H9 (cell line): ENCODE results near the gene GOLGA6A. TPM values are rescaled to one million over a fixed set of nuclear protein-coding genes. Genes with fewer than 3 reads are reported as not detected.
A peak's percentile ranks its signal among the peaks of the same experiment; 100 is the strongest.

Source experiments
- DNase-seq: peaks from one replicate; pipeline ENCODE4 v3.0.0-alpha.2; 2017
- H2AFZ ChIP-seq: one replicate; pipeline ENCODE4 v1.6.1; 2013; ENCODE audit warnings: mild to moderate bottlenecking, low read length, control low read depth, moderate library complexity
- H2AK5ac ChIP-seq: 2 replicates; pipeline ENCODE4 v1.6.1; 2013; ENCODE audit warnings: low read length, control low read depth, mixed read lengths; ENCODE audit not compliant: insufficient read length
- H2BK120ac ChIP-seq: one replicate; pipeline ENCODE4 v1.6.1; 2013; ENCODE audit warnings: low read depth, mild to moderate bottlenecking, low read length, control low read depth, inconsistent platforms; ENCODE audit not compliant: poor library complexity, severe bottlenecking
- H2BK12ac ChIP-seq: 2 replicates; pipeline ENCODE4 v1.6.1; 2013; ENCODE audit warnings: low read length, control low read depth, mixed read lengths, low read depth; ENCODE audit not compliant: insufficient read length
- H2BK15ac ChIP-seq: 2 replicates; pipeline ENCODE4 v1.6.1; 2013; ENCODE audit warnings: low read depth, low read length, control low read depth
- H2BK20ac ChIP-seq: one replicate; pipeline ENCODE4 v1.6.1; 2013; ENCODE audit warnings: low read depth, mild to moderate bottlenecking, low read length, control low read depth, inconsistent platforms; ENCODE audit not compliant: poor library complexity, severe bottlenecking
- H2BK5ac ChIP-seq: 2 replicates; pipeline ENCODE4 v1.6.1; 2013; ENCODE audit warnings: low read length, control low read depth, mixed read lengths; ENCODE audit not compliant: insufficient read length
- H3K14ac ChIP-seq: 2 replicates; pipeline ENCODE4 v1.6.1; 2013; ENCODE audit warnings: low read length, control low read depth; ENCODE audit not compliant: insufficient read depth
- H3K18ac ChIP-seq: 2 replicates; pipeline ENCODE4 v1.6.1; 2013; ENCODE audit warnings: low read depth, mild to moderate bottlenecking, mixed read lengths, low read length, control low read depth; ENCODE audit not compliant: insufficient read length
- H3K23ac ChIP-seq: 2 replicates; pipeline ENCODE4 v1.6.1; 2013; ENCODE audit warnings: low read length, control low read depth, mixed read lengths, low read depth; ENCODE audit not compliant: insufficient read length
- H3K23me2 ChIP-seq: 2 replicates; pipeline ENCODE4 v1.6.1; 2013; ENCODE audit warnings: low read depth, mild to moderate bottlenecking, mixed read lengths, low read length, control low read depth; ENCODE audit not compliant: insufficient read length, poor library complexity, severe bottlenecking
- H3K27ac ChIP-seq: 2 replicates; pipeline ENCODE4 v1.5.1; 2013; ENCODE audit warnings: low read length, control low read depth, mixed read lengths, low read depth; ENCODE audit not compliant: insufficient read length
- H3K27me3 ChIP-seq: 2 replicates; pipeline ENCODE4 v1.6.1; 2013; ENCODE audit warnings: low read length, control low read depth, inconsistent platforms; ENCODE audit not compliant: insufficient read depth
- H3K4ac ChIP-seq: 2 replicates; pipeline ENCODE4 v1.6.1; 2013; ENCODE audit warnings: low read depth, mild to moderate bottlenecking, control low read depth, inconsistent platforms, low read length, moderate library complexity
- H3K4me1 ChIP-seq: 2 replicates; pipeline ENCODE4 v1.6.1; 2013; ENCODE audit warnings: low read length, control low read depth, inconsistent platforms; ENCODE audit not compliant: insufficient read depth
- H3K4me2 ChIP-seq: 2 replicates; pipeline ENCODE4 v1.6.1; 2013; ENCODE audit warnings: low read length, control low read depth, mixed read lengths; ENCODE audit not compliant: insufficient read length, insufficient read depth
- H3K56ac ChIP-seq: 2 replicates; pipeline ENCODE4 v1.6.1; 2013; ENCODE audit warnings: low read depth, mild to moderate bottlenecking, mixed read lengths, low read length, control low read depth; ENCODE audit not compliant: insufficient read length
- H3K79me1 ChIP-seq: 2 replicates; pipeline ENCODE4 v1.6.1; 2013; ENCODE audit warnings: low read depth, mild to moderate bottlenecking, moderate library complexity, low read length, control low read depth, inconsistent platforms; ENCODE audit not compliant: insufficient read depth, poor library complexity, severe bottlenecking
- H3K79me2 ChIP-seq: 2 replicates; pipeline ENCODE4 v1.6.1; 2013; ENCODE audit warnings: low read length, control low read depth, inconsistent platforms; ENCODE audit not compliant: insufficient read depth
- H3K9ac ChIP-seq: 2 replicates; pipeline ENCODE4 v1.6.1; 2013; ENCODE audit warnings: low read length, control low read depth, mixed read lengths; ENCODE audit not compliant: insufficient read length; ENCODE audit errors: extremely low read depth
- H3K9me3 ChIP-seq: one replicate; pipeline ENCODE4 v1.6.1; 2013; ENCODE audit warnings: low read depth, low read length, inconsistent platforms; ENCODE audit not compliant: control insufficient read depth
- H3T11ph ChIP-seq: one replicate; pipeline ENCODE4 v1.6.1; 2013; ENCODE audit warnings: mild to moderate bottlenecking, low read length, control low read depth, inconsistent platforms
- H4K20me1 ChIP-seq: one replicate; pipeline ENCODE4 v1.6.1; 2013; ENCODE audit not compliant: control insufficient read depth, insufficient read length, insufficient read depth
- H4K5ac ChIP-seq: 2 replicates; pipeline ENCODE4 v1.6.1; 2013; ENCODE audit warnings: low read depth, mild to moderate bottlenecking, mixed read lengths, low read length, control low read depth; ENCODE audit not compliant: insufficient read length
- H4K8ac ChIP-seq: replicated peaks from 2 replicates; pipeline ENCODE4 v1.6.1; 2013; ENCODE audit warnings: low read length, control low read depth, mixed read lengths, low read depth; ENCODE audit not compliant: insufficient read length
- H4K91ac ChIP-seq: 2 replicates; pipeline ENCODE4 v1.6.1; 2013; ENCODE audit warnings: low read depth, mild to moderate bottlenecking, moderate library complexity, mixed read lengths, low read length, control low read depth; ENCODE audit not compliant: insufficient read length
- H3K27ac Mint-ChIP-seq, 3 experiments: 2 replicates in 2 of 3; 3 replicates in 1 of 3; pipeline ENCODE4 v1.8.0; 2020 to 2021; ENCODE audit warnings: mixed read lengths in 3 of 3, mild to moderate bottlenecking in 1 of 3, moderate library complexity in 1 of 3
- H3K27me3 Mint-ChIP-seq: 2 replicates; pipeline ENCODE4 v1.8.0; 2021; ENCODE audit warnings: low read depth, mild to moderate bottlenecking, moderate library complexity, mixed read lengths
- H3K36me3 Mint-ChIP-seq, 3 experiments: 2 replicates in 2 of 3; 3 replicates in 1 of 3; pipeline ENCODE4 v1.8.0; 2020 to 2021; ENCODE audit warnings: low read depth in 3 of 3, mixed read lengths in 3 of 3; ENCODE audit not compliant: insufficient read depth in 1 of 3
- H3K4me1 Mint-ChIP-seq, 2 experiments: 2 replicates each; pipeline ENCODE4 v1.8.0; 2020; ENCODE audit warnings: mixed read lengths in 2 of 2
- H3K4me3 Mint-ChIP-seq, 2 experiments: 2 replicates in 1 of 2; 3 replicates in 1 of 2; pipeline ENCODE4 v1.8.0; 2020 to 2021; ENCODE audit warnings: mild to moderate bottlenecking in 2 of 2, mixed read lengths in 2 of 2, moderate library complexity in 1 of 2
- H3K9me3 Mint-ChIP-seq, 2 experiments: 2 replicates in 1 of 2; 3 replicates in 1 of 2; pipeline ENCODE4 v1.8.0; 2020; ENCODE audit warnings: mild to moderate bottlenecking in 2 of 2, mixed read lengths in 2 of 2, moderate library complexity in 1 of 2
- CTCF ChIP-seq: fragments of 200-600 bp; sonication (generic); conservative IDR thresholded peaks from 3 replicates; pipeline ENCODE4 v1.8.0; 2021; ENCODE audit warnings: antibody characterized with exemption, mild to moderate bottlenecking
- WGBS: extraction: QIAGEN DNeasy Blood & Tissue Kit; methylation state at CpG from one replicate; pipeline ENCODE4 v1.1.7; 2013; ENCODE audit warnings: missing lambda C conversion rate, low lambda C conversion rate, mixed read lengths; ENCODE audit not compliant: insufficient read length; ENCODE audit errors: extremely low coverage; 5-methylcytosine and 5-hydroxymethylcytosine counted together
- total RNA-seq: library from RNA; stranded (reverse); gene quantifications from 2 replicates; pipeline ENCODE4 v1.2.1, GENCODE V29; 2021

Gene GOLGA6A
- total RNA-seq, 1 experiment from 2014 or later, result 0.72 TPM

- H2BK20ac ChIP-seq, result no peak overlapping the region
These were observed 40.7 kb upstream of the GOLGA6A start for GRCh38 chr15:74123131-74123429.

More at GRCh38 chr15:74123131-74123429, 40.7 kb upstream of the GOLGA6A start:
- Mint-ChIP-seq H3K27ac (no peak overlapping the region), H3K36me3 (peaks cover 0 to 3% (median 2%) of the 10 kb centered on the region in 3 experiments; a peak in 2 of 7 replicates), H3K4me1 (peaks cover 25 to 46% of the 10 kb centered on the region in 2 experiments), H3K9me3 (peaks cover 0 to 2% of the 10 kb centered on the region in 2 experiments; a peak in 1 of 5 replicates), H3K27me3 (peaks cover 74% of the 10 kb centered on the region), H3K4me3 (no peak overlapping the region)
- Histone ChIP-seq H3K4ac (no peak overlapping the region), H3K14ac (no peak overlapping the region), H2BK12ac (no peak overlapping the region), H3T11ph (no peak overlapping the region), H3K27ac (no peak overlapping the region), H3K23ac (no peak overlapping the region), H4K5ac (no peak overlapping the region), H3K79me2 (no peaks in the 10 kb centered on the region), H3K23me2 (peaks cover 6% of the 10 kb centered on the region), H2BK120ac (no peak overlapping the region), H3K4me1 (no peaks in the 10 kb centered on the region; the same call in 1 of the 2 replicates), H4K8ac (no peak overlapping the region), H3K18ac (no peak overlapping the region), H3K9ac (no peak overlapping the region), H4K91ac (no peak overlapping the region), H3K56ac (no peak overlapping the region), H3K4me2 (no peak overlapping the region), H3K79me1 (no peaks in the 10 kb centered on the region), H2BK5ac (no peak overlapping the region), H3K27me3 (peaks cover 7% of the 10 kb centered on the region; the same call in 1 of the 2 replicates), H3K9me3 (no peaks in the 10 kb centered on the region), H2AFZ (no peak overlapping the region), H4K20me1 (no peaks in the 10 kb centered on the region), H2AK5ac (no peak overlapping the region), H2BK15ac (no peak overlapping the region)
- peak; percentile 39; the same call in 2 of the 3 replicates for TF ChIP-seq CTCF
- peak; percentile 80 for DNase-seq
- whole genome bisulfite sequencing, result no CpG with 5 or more reads among the region's 4 CpGs
